Ovary (tissue), 3 donors: ENCODE results near the gene PROS1.
"Not testable (repeated sequence)": the region's sequence is repeated elsewhere in the genome, so short reads cannot be mapped to it uniquely, and the experiment has no call there.

Experiments
- EP300 ChIP-seq: sonication (generic); formaldehyde crosslinking; IDR thresholded peaks from one replicate; pipeline ENCODE4 v1.6.1; 2017; ENCODE audit warnings: antibody characterized with exemption
- POLR2A ChIP-seq: fragments of 450-650 bp; IDR thresholded peaks from one replicate; pipeline ENCODE4 v1.6.1; 2017; ENCODE audit warnings: antibody characterized with exemption, mild to moderate bottlenecking, moderate library complexity
- TF ChIP-seq, protein P1 (sequence below), 3 donors: fragments of 450-650 bp in 2 of 3; fragments of 200-600 bp in 1 of 3; IDR thresholded peaks; one replicate each; pipeline versions ENCODE4 v1.5.1 to v1.8.0; 2016 to 2022; ENCODE audit warnings: antibody characterized with exemption in 3 of 3, mild to moderate bottlenecking in 1 of 3
- donor health status: DM: no; HTN: no; CAD: no.

DNA sequence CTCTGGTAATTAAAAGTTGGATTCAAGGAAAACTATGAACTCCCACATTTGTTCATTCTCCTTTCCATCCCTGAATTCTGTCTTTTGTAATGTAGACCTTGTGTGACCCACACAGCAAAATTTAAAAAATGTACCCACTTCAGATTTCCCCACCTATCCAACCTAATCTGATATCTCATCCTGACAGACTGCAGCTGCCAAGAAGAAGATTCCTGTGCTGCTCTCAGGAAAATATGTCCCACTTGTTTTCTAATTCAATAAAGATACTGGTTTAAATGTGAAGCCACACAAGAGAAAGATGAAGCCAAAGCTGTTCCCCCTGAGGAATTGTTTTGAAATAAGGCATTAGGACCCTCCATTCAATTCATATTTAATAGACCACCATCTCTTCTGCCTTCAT is 100.3 kb downstream of the PROS1 start:
- TF ChIP-seq, protein P1, sequence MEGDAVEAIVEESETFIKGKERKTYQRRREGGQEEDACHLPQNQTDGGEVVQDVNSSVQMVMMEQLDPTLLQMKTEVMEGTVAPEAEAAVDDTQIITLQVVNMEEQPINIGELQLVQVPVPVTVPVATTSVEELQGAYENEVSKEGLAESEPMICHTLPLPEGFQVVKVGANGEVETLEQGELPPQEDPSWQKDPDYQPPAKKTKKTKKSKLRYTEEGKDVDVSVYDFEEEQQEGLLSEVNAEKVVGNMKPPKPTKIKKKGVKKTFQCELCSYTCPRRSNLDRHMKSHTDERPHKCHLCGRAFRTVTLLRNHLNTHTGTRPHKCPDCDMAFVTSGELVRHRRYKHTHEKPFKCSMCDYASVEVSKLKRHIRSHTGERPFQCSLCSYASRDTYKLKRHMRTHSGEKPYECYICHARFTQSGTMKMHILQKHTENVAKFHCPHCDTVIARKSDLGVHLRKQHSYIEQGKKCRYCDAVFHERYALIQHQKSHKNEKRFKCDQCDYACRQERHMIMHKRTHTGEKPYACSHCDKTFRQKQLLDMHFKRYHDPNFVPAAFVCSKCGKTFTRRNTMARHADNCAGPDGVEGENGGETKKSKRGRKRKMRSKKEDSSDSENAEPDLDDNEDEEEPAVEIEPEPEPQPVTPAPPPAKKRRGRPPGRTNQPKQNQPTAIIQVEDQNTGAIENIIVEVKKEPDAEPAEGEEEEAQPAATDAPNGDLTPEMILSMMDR (IDR thresholded peaks at IDR 0.05) = not testable (repeated sequence)
- TF ChIP-seq EP300, POLR2A: not testable (repeated sequence)
